Measurements from ENCODE around the gene MORN3. TPM values are rescaled to one million over a fixed set of nuclear protein-coding genes. Genes with fewer than 3 reads are reported as not detected.
"Not testable (repeated sequence)": the region's sequence is repeated elsewhere in the genome, so short reads cannot be mapped to it uniquely, and the experiment has no call there.

MORN3 gene
- total RNA-seq, 1 donor = not detected

- DNase-seq (ENCODE audit: low read depth) = peak; percentile 37
- TF ChIP-seq CTCF (IDR thresholded peaks at IDR 0.05; ENCODE audit: insufficient read depth, low read depth, low read length) = no peak
- H3K4me3 ChIP-seq (ENCODE audit: low read depth, low read length) = no peak overlapping the region
These were observed 9.4 kb upstream of the MORN3 start for GRCh38 chr12:121678716-121679300.

- H3K4me3 ChIP-seq (ENCODE audit: low read depth, low read length) = no peak overlapping the region
- TF ChIP-seq CTCF (IDR thresholded peaks at IDR 0.05; ENCODE audit: insufficient read depth, low read depth, low read length) = no peak
- DNase-seq (ENCODE audit: low read depth) = no peak
These were observed 8.9 kb upstream of the MORN3 start for GRCh38 chr12:121678305-121678704.

GRCh38 chr12:121676190-121676589 lies 6.7 kb upstream of the MORN3 start:
- no peak for TF ChIP-seq CTCF (IDR thresholded peaks at IDR 0.05; ENCODE audit: insufficient read depth, low read depth, low read length)
- DNase-seq (ENCODE audit: low read depth) = no peak
- no peak overlapping the region for H3K4me3 ChIP-seq (ENCODE audit: low read depth, low read length)

GRCh38 chr12:121673013-121673511 lies 3.6 kb upstream of the MORN3 start:
- H3K4me3 ChIP-seq (ENCODE audit: low read depth, low read length) = peak overlapping the region; percentile 66
- no peak for TF ChIP-seq CTCF (IDR thresholded peaks at IDR 0.05; ENCODE audit: insufficient read depth, low read depth, low read length)
- DNase-seq (ENCODE audit: low read depth) = no peak

GRCh38 chr12:121668750-121669520 lies 519 bp downstream of the MORN3 start:
- H3K4me3 ChIP-seq (ENCODE audit: low read depth, low read length) = no peak overlapping the region
- peak; percentile 56 for DNase-seq (ENCODE audit: low read depth)
- TF ChIP-seq CTCF (IDR thresholded peaks at IDR 0.05; ENCODE audit: insufficient read depth, low read depth, low read length) = peak; percentile 77

GRCh38 chr12:121666829-121667228 lies 2.6 kb downstream of the MORN3 start:
- not testable (repeated sequence) for DNase-seq (ENCODE audit: low read depth); H3K4me3 ChIP-seq (ENCODE audit: low read depth, low read length)

- DNase-seq (ENCODE audit: low read depth) = no peak
- no peak overlapping the region for H3K4me3 ChIP-seq (ENCODE audit: low read depth, low read length)
- no peak for TF ChIP-seq CTCF (IDR thresholded peaks at IDR 0.05; ENCODE audit: insufficient read depth, low read depth, low read length)
These were observed 5.9 kb downstream of the MORN3 start for GRCh38 chr12:121663610-121663929.

- H3K4me3 ChIP-seq (ENCODE audit: low read depth, low read length); DNase-seq (ENCODE audit: low read depth): not testable (repeated sequence)
These were observed 7.9 kb downstream of the MORN3 start for GRCh38 chr12:121661353-121662105.

Data from fibroblast of villous mesenchyme (primary cell).